Right forelimb (tissue), 1 donor: Measurements from ENCODE around the gene TMBIM6.
A peak's percentile ranks its signal among the peaks of the same experiment; 100 is the strongest.
"Not testable (repeated sequence)": the region's sequence is repeated elsewhere in the genome, so short reads cannot be mapped to it uniquely, and the experiment has no call there.

Experiments used
- DNase-seq: peaks from one replicate; pipeline ENCODE4 v3.0.0-alpha.2; 2018

TMBIM6 gene

GRCh38 chr12:49777800-49778748 lies 36.7 kb downstream of the TMBIM6 start:
- DNase-seq, result no peak

GRCh38 chr12:49779581-49779980 lies 38.2 kb downstream of the TMBIM6 start:
- no peak for DNase-seq

- DNase-seq, result not testable (repeated sequence)
Observed at GRCh38 chr12:49780914-49781313, 39.6 kb downstream of the TMBIM6 start.

- DNase-seq, result no peak
Observed at GRCh38 chr12:49783917-49784676, 42.7 kb downstream of the TMBIM6 start.

GRCh38 chr12:49784756-49785409 lies 43.5 kb downstream of the TMBIM6 start:
- DNase-seq, result no peak

GRCh38 chr12:49787672-49788071 lies 46.3 kb downstream of the TMBIM6 start:
- DNase-seq, result no peak

- peak; percentile 15 for DNase-seq
Observed at GRCh38 chr12:49789992-49790391, 48.6 kb downstream of the TMBIM6 start.

GRCh38 chr12:49790741-49791555 lies 49.6 kb downstream of the TMBIM6 start:
- DNase-seq, result peak; percentile 30

- DNase-seq, result peak; percentile 36
Observed at GRCh38 chr12:49791700-49792099, 50.3 kb downstream of the TMBIM6 start.

- peak; percentile 36 for DNase-seq
Observed at GRCh38 chr12:49792181-49792970, 51.0 kb downstream of the TMBIM6 start.

GRCh38 chr12:49792976-49793580 lies 51.7 kb downstream of the TMBIM6 start:
- DNase-seq, result no peak

- no peak for DNase-seq
Observed at GRCh38 chr12:49793620-49794019, 52.3 kb downstream of the TMBIM6 start.

GRCh38 chr12:49794021-49794420 lies 52.7 kb downstream of the TMBIM6 start:
- DNase-seq, result peak; percentile 30

GRCh38 chr12:49794811-49795653 lies 53.7 kb downstream of the TMBIM6 start:
- DNase-seq, result no peak

- no peak for DNase-seq
Observed at GRCh38 chr12:49795654-49796105, 54.3 kb downstream of the TMBIM6 start.

GRCh38 chr12:49796155-49796554 lies 54.8 kb downstream of the TMBIM6 start:
- no peak for DNase-seq

- DNase-seq, result no peak
Observed at GRCh38 chr12:49796606-49797448, 55.5 kb downstream of the TMBIM6 start.

GRCh38 chr12:49797449-49797776 lies 56.1 kb downstream of the TMBIM6 start:
- no peak for DNase-seq

- no peak for DNase-seq
Observed at GRCh38 chr12:49798248-49798647, 56.9 kb downstream of the TMBIM6 start.
